ENCODE measurements around the gene MAP4K4. TPM values are rescaled to one million over a fixed set of nuclear protein-coding genes. Genes with fewer than 3 reads are reported as not detected.

Gene MAP4K4
- total and polyA plus RNA-seq, 12 donors: 8.7 to 43.1 (median 21.8) TPM

GRCh38 chr2:101677658-101678057 lies 19.8 kb upstream of the MAP4K4 start:
- Histone ChIP-seq H3K27ac (no peak overlapping the region), H3K36me3 (replicated peaks in 1 of 2) (no peaks in the 10 kb centered on the region), H3K4me1 (replicated peaks in 1 of 2) (no peaks in the 10 kb centered on the region), H3K9me3 (replicated peaks in 1 of 3) (no peaks in the 10 kb centered on the region), H3K4me3 (no peak overlapping the region), H3K27me3 (no peaks in the 10 kb centered on the region)
- 0 to 44% (median 31%) methylated on average over 1 of the region's 1 CpG for WGBS, 4 donors
- TF ChIP-seq CTCF (IDR thresholded peaks at IDR 0.05): no peak
- TF ChIP-seq POLR2A (IDR thresholded peaks at IDR 0.05): no peak
- DNase-seq: no peak
- intact Hi-C loops (cut with DNase I): no loop called here

- 88 to 95% (median 94%) methylated on average over 3 of the region's 3 CpGs for WGBS, 4 donors
Measured at GRCh38 chr2:101678379-101678778, 19.1 kb upstream of the MAP4K4 start.

GRCh38 chr2:101679037-101679726 lies 18.3 kb upstream of the MAP4K4 start:
- TF ChIP-seq CTCF (IDR thresholded peaks at IDR 0.05) (no peak), POLR2A (IDR thresholded peaks at IDR 0.05) (no peak)
- no peaks in the 10 kb centered on the region for H3K4me1 ChIP-seq (replicated peaks in 1 of 2)
- no peak for DNase-seq
- no peak overlapping the region for H3K4me3 ChIP-seq
- intact Hi-C loops (cut with DNase I): no loop called here
- H3K9me3 ChIP-seq (replicated peaks in 1 of 3): no peaks in the 10 kb centered on the region
- WGBS, 4 donors: 79 to 88% (median 83%) methylated on average over 7 to 8 of the region's 8 CpGs
- H3K27me3 ChIP-seq: no peaks in the 10 kb centered on the region
- H3K27ac ChIP-seq: no peak overlapping the region
- H3K36me3 ChIP-seq (replicated peaks in 1 of 2): no peaks in the 10 kb centered on the region

More at GRCh38 chr2:101678379-101678778, 19.1 kb upstream of the MAP4K4 start:
- Histone ChIP-seq H3K4me3 (no peak overlapping the region), H3K27ac (no peak overlapping the region), H3K27me3 (no peaks in the 10 kb centered on the region), H3K36me3 (replicated peaks in 1 of 2) (no peaks in the 10 kb centered on the region), H3K4me1 (replicated peaks in 1 of 2) (no peaks in the 10 kb centered on the region), H3K9me3 (replicated peaks in 1 of 3) (no peaks in the 10 kb centered on the region)
- DNase-seq: no peak
- intact Hi-C loops (cut with DNase I): no loop called here
- TF ChIP-seq CTCF (IDR thresholded peaks at IDR 0.05): no peak

- TF ChIP-seq CTCF (IDR thresholded peaks at IDR 0.05) (no peak), POLR2A (IDR thresholded peaks at IDR 0.05) (no peak)
- Histone ChIP-seq H3K4me1 (replicated peaks in 1 of 2) (no peaks in the 10 kb centered on the region), H3K36me3 (replicated peaks in 1 of 2) (no peaks in the 10 kb centered on the region), H3K4me3 (no peak overlapping the region), H3K9me3 (replicated peaks in 1 of 3) (no peaks in the 10 kb centered on the region), H3K27me3 (no peaks in the 10 kb centered on the region), H3K27ac (no peak overlapping the region)
- 81 to 87% (median 82%) methylated on average over 5 of the region's 5 CpGs for WGBS, 4 donors
- DNase-seq: no peak
- intact Hi-C loops (cut with DNase I): no loop called here
Measured at GRCh38 chr2:101679801-101680487, 17.6 kb upstream of the MAP4K4 start.

Measured in adrenal gland (tissue), 12 donors.